ENCODE measurements around the gene PMIS2.

Gene PMIS2

GRCh38 chr19:35556846-35557538, 29.0 kb upstream of the PMIS2 start:
- FAIRE-seq: no peak

DNA sequence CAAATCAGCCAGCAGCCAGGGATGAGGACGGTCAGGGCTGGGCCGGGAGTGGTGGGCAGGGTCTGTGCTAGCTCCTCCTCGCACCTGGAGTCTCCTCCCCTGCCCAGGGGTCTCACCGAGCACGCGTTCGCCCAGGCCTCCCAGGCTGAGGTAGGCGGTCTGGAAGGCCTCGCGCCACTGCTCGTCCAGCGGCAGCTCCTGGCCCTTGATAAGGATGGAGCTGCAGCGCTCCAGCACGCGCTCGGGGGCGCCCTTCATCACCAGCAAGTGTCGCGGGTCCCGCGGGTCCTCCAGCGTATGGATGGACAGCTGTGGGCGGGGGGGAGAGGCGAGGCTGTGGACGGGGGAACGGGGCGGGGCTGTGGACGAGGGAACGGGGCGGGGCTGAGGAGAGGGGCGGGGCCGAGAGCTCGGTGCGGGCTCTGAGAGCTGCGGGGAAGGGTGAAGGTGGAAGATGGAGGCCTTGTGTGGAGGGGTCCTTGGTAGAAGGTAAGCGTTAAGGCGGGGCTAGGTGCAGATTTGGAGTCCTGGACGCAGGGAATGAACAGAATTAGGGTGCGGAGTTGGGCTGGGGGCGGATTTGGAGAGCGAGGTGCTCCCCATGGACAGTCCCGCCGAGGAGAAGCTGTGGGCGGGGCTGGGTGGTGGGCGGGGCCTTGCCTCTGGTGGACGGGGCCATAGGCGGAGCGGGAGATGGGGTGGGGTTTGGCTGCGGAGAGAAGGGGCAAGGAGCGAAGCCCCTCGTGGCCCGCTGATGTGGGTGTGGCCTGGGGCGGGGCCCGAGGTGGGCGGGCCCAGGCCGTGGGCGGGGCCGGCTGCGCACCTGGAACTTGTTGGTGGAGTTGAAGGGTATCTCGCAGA, 28.2 kb upstream of the PMIS2 start:
- no peak for FAIRE-seq

GRCh38 chr19:35558400-35559280, 27.3 kb upstream of the PMIS2 start:
- no peak for FAIRE-seq

DNA sequence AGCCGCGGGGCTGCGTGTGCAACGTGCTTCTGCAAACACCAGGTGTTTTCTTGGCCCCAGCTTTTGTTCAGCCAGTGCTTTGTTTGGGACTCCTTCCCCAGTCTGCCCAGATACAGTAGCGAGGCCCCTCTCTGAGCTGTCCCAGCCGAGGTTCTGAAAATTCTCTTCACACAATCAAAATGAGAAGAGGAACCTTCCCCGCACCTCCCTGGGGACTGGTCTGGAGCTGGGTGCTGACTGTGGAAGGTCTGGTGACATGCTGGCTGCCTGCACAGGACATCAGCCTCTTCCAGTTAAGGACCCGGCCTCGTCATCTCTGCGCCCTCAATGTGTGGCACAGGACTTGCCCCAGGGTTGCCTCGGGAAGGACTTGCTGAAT, 26.7 kb upstream of the PMIS2 start:
- FAIRE-seq: no peak

DNA sequence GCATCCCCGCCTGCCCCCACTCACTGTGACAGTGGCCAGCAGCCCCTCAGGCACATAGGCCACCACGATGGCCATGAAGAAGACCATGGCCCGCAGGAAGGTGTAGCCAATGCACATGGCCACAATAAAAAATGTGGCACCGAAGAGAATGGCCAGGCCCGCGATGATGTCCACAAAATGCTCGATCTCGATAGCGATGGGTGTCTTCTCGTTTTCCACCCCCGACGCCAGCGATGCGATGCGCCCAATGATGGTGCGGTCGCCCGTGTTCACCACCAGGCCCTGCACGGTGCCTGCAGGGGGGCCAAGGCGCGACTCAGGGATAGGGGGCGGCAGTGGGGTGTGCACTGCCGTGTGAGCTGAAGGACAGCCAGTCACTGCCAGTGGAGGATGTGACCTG, 26.2 kb upstream of the PMIS2 start:
- FAIRE-seq: no peak

- FAIRE-seq: no peak
Measured at GRCh38 chr19:35560271-35560670, 25.7 kb upstream of the PMIS2 start.

DNA sequence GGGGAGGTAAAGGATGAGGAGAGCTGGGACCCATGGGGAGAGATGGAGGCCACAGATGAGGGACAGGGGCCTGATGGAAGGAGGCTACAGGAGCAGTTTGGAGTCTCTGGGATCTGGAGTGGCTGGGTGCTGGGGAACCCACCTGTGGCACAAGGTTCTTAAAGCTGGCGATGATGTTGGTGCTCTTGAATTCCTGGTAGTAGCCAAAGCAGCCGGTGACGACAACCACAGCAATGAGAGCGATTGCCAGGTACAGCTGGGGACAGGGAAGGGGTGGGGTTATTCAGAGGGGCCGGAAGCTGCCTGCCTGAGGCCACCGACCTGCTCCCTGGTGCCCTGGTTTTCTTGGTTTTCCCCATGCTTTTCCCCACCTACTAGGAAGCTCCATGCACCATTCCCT, 25.3 kb upstream of the PMIS2 start:
- no peak for FAIRE-seq

DNA sequence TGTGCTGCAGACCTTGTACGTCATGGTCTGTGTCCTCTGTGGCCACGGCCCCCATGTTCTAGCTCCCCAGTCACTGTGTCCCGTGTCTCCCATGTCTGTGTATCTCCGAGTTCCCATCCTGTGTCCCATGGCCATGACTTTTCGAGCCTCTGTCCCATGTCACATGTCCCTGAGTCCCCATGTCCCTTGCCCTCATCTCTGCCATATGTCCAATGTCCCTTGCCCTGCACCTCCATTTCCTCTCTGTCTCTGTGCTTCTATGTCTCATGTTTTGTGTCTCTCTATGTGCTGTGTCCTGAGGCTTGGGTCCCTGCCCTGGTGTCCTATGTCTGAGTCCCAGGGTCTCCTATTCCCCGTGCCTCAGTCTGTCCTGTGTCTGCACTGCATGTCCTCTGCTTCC, 24.5 kb upstream of the PMIS2 start:
- FAIRE-seq: no peak

DNA sequence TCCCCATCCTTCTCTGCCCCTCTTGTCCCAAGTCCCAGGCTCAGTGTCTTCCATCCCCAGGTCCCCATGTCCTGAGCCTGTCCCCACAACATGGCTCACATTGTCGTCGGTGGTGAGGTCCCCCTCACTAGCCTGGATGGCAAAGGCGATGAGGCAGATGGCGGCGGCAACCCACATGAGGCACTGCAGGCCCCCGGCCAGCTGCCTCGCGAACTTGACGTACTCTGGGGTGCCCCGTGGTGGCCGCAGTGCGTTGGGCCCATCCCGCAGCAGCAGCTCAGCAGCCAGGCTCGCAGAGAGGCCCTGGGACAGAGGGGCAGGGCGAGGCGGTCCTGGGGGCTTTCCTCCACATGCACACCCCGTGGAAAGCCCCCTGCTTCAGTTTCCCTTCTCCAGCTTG, 23.6 kb upstream of the PMIS2 start:
- FAIRE-seq: no peak

- FAIRE-seq: no peak
Measured at GRCh38 chr19:35562776-35563175, 23.2 kb upstream of the PMIS2 start.

DNA sequence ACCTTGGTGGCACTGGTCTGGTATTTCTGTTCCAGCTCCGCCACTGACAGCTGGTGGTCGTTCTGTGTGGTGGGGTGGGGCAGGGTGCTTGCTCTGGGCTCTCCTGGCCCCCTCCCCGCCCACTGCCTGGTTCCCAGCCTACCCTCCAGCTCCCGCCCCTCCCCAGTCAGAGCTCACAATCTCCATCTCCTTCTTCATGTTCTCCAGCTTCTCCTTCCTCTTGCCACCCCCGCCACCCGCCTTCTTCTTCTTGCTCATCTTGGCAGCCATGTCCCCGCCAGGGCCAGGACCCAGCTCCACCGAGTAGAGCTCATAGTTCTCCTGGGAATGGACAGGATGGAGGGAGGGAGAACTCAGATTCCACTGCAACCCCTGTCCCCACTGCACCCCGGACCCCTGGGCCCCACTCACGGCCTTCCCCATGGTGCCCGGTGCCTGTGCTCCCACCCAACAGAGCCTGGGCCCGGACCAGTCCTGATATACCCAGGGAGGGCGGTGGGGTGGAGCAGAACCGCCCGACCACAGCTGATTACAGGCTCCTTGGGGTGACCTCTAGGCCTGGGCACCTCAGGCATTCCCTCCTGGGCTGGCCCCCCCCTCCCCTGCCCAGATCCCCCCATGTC, 22.7 kb upstream of the PMIS2 start, which contains the start of gene ATP4A:
ATP4A (minus strand) TSS at position 452 of the 623 bp plus-strand sequence; CDS start at position 423, 29 bp downstream.
- FAIRE-seq: no peak

DNA sequence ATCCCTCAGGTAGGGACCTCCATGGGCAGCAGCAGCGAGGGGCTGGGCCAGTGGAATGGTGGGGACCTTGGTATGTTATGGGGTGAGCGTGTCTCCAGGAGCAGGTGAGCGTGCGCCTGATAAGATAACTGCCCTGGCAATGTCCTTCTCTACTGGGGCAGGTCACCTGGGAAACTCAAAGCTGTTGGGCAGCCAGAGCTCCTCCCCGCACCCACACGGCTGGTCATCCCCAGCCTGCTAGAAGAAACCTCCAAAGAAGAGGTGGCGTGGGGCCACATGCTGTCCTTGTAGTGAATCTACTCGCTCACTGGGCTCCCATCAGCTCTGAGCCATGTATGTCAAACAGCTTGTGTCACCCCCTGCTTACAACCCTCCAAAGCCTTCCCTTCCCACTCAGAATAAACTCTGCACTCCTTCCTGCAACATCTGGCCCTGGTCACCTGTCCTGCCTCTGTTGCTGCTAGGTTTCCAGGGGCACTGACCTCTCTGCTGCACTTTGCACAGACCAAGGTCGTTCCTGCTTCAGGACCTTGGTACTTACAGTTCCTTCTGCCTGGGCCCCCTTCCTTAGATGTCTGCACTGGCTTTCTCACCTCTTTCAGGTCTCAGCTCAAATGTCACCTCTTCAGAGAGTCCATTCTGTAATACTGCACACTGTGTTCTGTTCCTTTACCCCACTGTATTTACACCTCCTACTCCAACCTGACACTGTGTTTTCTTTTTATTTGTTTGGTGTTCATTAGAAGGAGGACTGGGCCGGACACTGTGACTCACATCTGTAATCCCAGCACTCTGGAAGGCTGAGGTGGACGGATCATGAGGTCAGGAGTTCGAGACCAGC, 20.7 kb upstream of the PMIS2 start:
- no peak for FAIRE-seq

DNA sequence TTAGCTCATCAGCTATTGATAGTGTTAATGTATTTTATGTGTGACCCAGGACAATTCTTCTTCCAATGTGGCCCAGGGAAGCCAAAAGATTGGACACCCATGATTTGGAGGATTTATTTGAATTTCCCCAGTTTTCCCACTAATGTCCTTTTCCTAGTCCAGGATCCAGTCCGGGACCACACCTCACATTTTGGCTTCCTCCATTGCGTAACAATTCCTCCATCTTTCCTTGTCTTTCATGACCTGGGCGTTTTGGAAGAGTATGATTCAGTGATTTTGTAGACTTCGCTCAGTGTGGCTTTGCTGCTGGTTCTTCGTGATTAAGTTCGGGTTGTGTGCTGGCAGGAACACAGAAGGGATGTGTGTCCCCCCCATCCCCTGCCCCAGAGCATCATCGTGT, 19.2 kb upstream of the PMIS2 start:
- FAIRE-seq: no peak

DNA sequence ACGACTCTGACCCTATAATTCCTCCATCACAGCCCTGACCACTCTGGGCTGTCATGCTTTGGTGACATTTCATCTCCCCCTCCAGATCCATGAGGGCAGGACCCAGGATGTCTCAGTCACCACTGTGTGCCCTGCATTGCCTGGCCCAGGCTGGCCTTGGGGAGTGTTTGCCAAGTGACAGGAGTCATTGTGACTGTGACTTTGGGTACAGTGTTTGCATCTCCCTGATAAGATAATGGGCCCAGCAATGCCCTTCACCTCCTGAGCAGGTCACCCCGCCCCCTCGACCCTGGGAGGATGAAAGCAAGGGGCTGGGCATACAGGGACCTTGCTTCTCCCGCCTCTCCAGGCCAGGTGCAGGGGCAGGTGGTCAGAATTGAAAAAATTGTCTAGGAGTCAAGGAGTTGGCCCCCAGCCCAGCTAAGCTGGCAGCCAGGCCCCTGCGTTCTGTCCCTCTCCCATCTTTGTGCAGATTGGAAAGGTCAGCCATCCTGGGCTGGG, 16.6 kb upstream of the PMIS2 start:
- no peak for FAIRE-seq

DNA sequence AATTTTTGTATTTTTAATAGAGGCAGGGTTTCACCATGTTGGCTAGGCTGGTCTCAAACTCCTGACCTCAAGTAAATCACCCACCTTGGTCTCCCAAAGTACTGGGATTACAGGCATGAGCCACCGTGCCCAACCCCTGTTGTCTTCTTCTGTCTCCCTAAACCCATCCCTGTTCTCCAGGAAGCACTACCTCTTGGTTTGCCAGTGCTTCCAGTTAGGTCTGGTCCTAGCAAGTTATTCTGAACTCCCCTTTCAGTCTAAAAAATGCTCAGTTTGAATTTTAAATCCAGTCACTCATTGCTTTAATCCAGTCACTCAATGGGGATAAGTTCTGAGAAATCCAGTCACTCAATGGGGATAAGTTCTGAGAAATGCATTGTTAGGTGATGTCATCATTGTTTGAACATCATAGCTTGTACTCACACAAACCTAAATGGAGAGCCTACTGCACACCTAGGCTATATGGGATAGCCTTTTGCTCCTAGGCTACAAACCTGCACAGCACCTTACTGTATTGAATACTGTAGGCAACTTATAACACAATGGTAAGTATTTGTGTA, 14.5 kb upstream of the PMIS2 start:
- no peak for FAIRE-seq

DNA sequence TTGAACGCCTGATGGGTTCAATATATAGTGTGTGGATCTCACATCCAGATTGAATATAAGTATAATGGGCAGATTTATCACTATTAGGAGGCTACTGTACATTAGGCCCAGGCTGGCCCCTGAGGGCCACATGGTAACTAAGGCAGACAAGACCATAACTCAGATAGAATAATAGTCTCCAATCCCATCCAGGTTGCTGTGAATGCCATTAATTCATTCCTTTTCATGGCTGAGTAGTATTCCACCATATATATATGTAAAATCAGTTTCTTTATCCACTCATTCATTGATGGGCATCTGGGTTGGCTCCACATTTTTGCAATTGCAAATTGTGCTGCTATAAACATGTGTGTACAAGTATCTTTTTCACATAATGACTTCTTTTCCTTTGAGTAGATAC, 8.1 kb upstream of the PMIS2 start:
- FAIRE-seq: no peak

GRCh38 chr19:35578707-35579106, 7.3 kb upstream of the PMIS2 start:
- no peak for FAIRE-seq

DNA sequence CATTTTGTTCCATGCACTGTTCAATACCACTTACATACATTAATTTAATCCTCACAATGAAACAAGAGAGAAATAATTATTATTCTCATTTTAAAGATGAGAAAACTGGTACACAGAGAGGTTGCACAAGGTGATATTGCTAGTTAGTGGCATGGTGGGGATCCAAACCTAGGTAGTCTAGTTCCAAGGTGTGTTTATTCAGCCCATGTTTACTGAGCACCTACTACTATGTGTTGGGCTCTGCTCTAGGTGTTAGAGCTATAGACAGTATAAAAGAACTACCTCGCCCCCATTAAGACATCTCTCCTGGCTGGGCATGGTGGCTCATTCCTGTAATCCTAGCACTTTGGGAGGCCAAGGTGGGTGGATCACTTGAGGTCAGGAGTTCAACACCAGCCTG, 3.2 kb upstream of the PMIS2 start:
- FAIRE-seq: no peak

DNA sequence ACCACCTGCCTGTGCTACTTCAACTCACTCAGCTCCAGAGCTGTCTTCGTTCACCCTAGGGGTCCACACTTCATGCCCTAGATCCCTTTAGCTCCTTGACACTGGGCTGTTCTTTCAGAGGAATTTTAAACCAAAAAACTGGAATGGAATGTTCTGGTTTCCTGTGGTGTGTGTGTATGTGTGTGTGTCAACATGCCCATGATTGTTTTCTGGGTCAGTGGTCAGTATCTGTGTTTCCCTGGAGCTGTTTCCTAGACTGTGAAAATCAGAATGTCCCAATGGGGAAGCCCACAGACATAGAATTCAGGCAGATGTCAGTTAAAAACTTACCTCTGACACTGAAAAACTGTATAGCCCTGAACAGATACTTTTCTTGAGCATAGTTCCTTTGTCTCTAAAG, 1.3 kb downstream of the PMIS2 start:
- no peak for FAIRE-seq

GRCh38 chr19:35590875-35591274, 4.9 kb downstream of the PMIS2 start:
- FAIRE-seq: no peak

DNA sequence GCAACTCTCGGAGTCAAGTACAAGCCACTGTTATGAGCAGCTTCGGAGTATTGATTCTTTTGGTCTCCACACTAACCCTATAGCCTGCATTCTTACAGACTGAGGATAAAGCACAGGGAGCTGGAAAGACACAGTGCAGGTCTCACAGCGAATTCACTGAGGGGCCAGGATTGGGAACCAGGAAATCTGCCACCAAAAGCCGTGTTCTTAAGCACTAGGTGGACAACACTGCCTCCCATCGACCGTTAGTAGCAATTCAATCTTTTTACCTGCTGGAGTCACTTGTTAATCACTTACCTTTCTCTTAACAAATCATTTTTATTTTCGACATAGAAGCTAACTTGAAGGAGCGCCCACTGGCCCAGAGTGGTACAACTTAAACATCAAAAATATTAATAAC, 6.3 kb downstream of the PMIS2 start:
- no peak for FAIRE-seq

Data from islet of Langerhans (tissue), 1 donor.